ENCODE measurements around the gene FRAS1.
A peak's percentile ranks its signal among the peaks of the same experiment; 100 is the strongest.
"Not testable (repeated sequence)": the region's sequence is repeated elsewhere in the genome, so short reads cannot be mapped to it uniquely, and the experiment has no call there.

The FRAS1 gene, protein sequence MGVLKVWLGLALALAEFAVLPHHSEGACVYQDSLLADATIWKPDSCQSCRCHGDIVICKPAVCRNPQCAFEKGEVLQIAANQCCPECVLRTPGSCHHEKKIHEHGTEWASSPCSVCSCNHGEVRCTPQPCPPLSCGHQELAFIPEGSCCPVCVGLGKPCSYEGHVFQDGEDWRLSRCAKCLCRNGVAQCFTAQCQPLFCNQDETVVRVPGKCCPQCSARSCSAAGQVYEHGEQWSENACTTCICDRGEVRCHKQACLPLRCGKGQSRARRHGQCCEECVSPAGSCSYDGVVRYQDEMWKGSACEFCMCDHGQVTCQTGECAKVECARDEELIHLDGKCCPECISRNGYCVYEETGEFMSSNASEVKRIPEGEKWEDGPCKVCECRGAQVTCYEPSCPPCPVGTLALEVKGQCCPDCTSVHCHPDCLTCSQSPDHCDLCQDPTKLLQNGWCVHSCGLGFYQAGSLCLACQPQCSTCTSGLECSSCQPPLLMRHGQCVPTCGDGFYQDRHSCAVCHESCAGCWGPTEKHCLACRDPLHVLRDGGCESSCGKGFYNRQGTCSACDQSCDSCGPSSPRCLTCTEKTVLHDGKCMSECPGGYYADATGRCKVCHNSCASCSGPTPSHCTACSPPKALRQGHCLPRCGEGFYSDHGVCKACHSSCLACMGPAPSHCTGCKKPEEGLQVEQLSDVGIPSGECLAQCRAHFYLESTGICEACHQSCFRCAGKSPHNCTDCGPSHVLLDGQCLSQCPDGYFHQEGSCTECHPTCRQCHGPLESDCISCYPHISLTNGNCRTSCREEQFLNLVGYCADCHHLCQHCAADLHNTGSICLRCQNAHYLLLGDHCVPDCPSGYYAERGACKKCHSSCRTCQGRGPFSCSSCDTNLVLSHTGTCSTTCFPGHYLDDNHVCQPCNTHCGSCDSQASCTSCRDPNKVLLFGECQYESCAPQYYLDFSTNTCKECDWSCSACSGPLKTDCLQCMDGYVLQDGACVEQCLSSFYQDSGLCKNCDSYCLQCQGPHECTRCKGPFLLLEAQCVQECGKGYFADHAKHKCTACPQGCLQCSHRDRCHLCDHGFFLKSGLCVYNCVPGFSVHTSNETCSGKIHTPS (N-terminal part only)

GRCh38 chr4:78057135-78057599 lies at the start of gene FRAS1:
Gene FRAS1 (plus strand): TSS chr4:78057323. CDS start chr4:78058010, 687 bp downstream.
- DNase-seq (ENCODE audit: extremely low read depth, low read depth) = peak; percentile 15
- no peak for TF ChIP-seq CTCF (IDR thresholded peaks at IDR 0.05; ENCODE audit: low read depth, low read length, missing control alignments)

DNA sequence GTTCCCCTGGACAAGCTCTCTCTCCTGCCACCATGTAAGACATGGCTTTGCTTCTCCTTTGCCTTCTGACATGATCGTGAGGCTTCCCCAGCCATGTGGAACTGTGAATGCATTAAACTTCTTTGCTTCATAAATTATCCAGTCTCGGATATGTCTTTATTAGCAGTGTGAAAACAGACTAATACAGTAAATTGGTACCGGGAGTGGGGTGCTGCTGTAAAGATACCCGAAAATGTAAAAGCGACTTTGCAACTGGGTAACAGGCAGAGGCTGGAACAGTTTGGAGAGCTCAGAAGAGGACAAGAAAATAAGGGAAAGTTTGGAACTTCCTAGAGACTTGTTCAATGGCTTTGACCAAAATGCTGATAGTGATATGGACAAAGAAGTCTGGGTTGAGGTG lies 46.1 kb upstream of the FRAS1 start:
- not testable (repeated sequence) for H3K4me3 ChIP-seq (replicated peaks; ENCODE audit: low read depth, low read length); DNase-seq (ENCODE audit: extremely low read depth, low read depth)

More at GRCh38 chr4:78057135-78057599, at the start of gene FRAS1:
- H3K4me3 ChIP-seq (replicated peaks; ENCODE audit: low read depth, low read length) = peak within 1 kb of the TSS; percentile 80

GRCh38 chr4:78014889-78015886 lies 41.9 kb upstream of the FRAS1 start:
- no peak overlapping the region for H3K4me3 ChIP-seq (replicated peaks; ENCODE audit: low read depth, low read length)
- DNase-seq (ENCODE audit: extremely low read depth, low read depth) = no peak
- no peak for TF ChIP-seq CTCF (IDR thresholded peaks at IDR 0.05; ENCODE audit: low read depth, low read length, missing control alignments)

GRCh38 chr4:78018271-78019049 lies 38.7 kb upstream of the FRAS1 start:
- DNase-seq (ENCODE audit: extremely low read depth, low read depth) = no peak
- H3K4me3 ChIP-seq (replicated peaks; ENCODE audit: low read depth, low read length) = no peak overlapping the region
- TF ChIP-seq CTCF (IDR thresholded peaks at IDR 0.05; ENCODE audit: low read depth, low read length, missing control alignments) = no peak

DNA sequence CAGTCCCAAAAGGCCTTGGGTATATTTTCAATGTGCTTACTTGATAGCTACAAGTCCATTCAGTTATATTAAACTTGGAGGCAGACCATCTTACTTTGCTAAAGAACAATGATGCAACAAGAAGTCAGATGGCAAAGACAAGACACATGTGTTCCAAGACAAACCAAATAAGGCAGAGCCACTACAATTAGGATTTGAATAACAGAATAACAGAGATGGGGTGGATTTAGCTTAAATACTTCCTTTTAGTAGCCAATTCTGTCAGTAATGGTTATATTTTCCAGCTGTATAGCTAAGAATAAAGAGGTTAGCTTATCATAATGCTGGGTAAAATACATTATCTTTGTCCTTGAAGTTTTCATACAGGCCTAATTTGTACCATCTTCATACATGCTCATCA lies 37.7 kb upstream of the FRAS1 start:
- H3K4me3 ChIP-seq (replicated peaks; ENCODE audit: low read depth, low read length) = no peak overlapping the region
- DNase-seq (ENCODE audit: extremely low read depth, low read depth) = no peak

More for the DNA sequence above, 37.7 kb upstream of the FRAS1 start:
- TF ChIP-seq CTCF (IDR thresholded peaks at IDR 0.05; ENCODE audit: low read depth, low read length, missing control alignments) = no peak

Data from HFF-Myc (cell line).